NCI-H345 (cell line): Measurements from ENCODE around the gene AFP.

Experiments
- DNase-seq: peaks from one replicate; lab custom pipeline; 2025; lab: John Stamatoyannopoulos, UW

AFP gene

GRCh38 chr4:73438582-73439215 lies 2.7 kb downstream of the AFP start:
- DNase-seq: no peak

GRCh38 chr4:73439445-73439844 lies 3.4 kb downstream of the AFP start:
- DNase-seq: no peak

DNA sequence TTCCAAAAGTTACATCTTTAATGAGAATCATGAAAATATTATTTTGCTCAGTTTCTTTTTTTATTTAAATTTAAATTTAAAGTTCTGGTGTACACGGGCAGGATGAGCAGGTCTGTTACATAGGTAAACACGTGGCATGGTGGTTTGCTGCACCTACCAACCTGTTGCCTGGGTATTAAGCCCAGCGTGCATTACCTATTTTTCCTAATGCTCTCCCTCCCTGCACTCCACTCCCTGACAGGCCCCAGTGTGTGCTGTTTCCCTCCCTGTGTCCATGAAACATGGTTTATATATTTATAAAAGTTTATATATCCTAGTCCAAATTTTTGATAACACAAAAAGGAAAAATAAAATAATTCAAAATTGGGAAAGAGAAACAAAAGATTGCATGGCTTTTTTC lies 4.0 kb downstream of the AFP start:
- no peak for DNase-seq

GRCh38 chr4:73440653-73441052 lies 4.6 kb downstream of the AFP start:
- DNase-seq: no peak

GRCh38 chr4:73442275-73442674 lies 6.3 kb downstream of the AFP start:
- no peak for DNase-seq

DNA sequence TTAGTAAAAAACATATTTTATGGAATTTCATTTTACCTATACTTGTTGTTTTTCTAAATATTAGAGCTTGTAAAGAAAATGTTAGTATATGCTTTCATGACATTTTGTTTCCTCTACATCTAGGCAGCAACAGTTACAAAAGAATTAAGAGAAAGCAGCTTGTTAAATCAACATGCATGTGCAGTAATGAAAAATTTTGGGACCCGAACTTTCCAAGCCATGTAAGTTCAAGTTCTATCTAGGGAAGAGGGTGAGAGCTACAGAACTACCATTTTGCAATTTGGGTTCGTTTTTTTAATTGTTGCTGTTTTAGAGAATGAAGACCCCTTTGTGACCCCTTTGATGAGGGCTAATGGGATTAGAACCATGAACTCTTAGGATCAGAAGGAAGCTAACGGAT lies 7.2 kb downstream of the AFP start:
- no peak for DNase-seq

DNA sequence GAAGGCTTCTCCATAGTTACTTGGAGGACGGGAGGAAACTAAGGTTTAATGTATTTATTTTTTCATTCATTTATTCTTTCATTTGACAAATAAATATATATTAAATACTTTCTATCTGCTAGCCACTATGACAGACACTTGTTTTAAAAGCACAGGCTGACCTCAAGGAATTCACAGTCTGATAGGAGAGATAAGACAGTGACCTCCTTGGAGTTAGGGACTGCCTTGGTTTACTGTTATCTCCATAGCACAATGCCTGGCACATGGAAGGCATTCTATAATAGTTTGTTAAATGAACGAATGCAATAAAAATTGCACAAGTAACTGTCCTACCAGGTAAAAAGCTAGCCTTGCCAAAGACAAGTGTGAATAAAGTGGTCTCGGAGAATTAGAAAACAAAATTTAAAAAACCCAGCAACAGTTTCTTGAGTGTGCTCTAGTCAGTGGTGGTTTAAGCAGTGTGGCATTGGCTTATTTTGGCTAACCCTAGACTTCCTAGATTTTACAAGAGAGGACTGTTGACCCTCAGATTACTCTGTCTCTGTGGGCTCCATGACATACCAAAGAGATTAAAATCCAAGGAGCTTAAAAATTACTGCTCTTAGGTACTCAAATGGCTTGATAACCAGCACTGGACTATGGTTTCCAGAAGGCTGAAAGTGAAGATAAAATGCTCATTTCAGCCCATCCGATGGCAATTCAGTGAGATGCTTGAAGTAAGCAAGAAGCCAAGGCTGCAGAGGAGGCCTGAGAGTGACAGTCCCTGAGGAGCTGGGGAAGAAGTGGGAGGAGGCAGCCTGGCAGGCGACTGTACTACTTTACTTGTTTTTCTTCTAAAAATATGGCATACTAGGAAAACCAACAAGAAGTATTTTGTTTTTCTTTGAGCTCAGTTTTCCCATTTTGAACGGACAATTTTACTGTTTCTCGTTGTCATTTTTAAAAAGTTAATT lies 9.6 kb downstream of the AFP start:
- no peak for DNase-seq

GRCh38 chr4:73446336-73446938 lies 10.4 kb downstream of the AFP start:
- peak; percentile 42 for DNase-seq

GRCh38 chr4:73447671-73448070 lies 11.7 kb downstream of the AFP start:
- no peak for DNase-seq

DNA sequence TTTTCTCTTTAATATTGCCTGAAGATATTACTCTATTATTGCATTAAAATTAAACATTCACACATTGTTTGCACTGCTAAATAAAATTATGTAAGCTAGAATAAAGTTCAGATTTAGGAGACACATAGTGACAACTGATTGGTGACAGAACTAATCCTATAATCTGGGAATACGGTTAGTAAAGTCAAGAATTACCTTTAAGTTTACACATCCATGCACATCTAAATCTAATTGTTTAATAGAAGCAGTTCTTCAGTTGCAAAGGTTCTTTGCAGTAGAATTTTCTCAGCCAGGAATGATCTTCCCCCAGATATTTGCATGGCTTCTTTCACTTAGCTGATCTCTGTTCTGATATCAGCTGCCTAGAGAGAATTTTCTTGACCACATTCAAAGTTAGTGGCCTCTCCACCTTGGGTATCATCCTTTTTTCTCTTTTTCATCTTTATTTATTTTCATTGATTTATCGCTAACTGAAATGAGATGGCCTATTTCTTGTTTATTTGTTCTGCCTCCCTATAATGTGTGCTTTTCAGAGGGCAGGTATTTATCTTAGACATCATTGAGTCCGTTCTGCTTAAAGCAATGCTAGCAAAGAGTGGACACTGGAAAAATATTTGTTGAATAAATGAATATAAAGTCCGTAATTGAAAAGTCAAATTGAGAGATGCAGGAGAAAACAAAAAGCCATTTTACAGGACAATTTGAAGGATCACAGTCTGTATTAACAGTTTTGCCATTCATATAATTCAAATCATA lies 12.6 kb downstream of the AFP start:
- DNase-seq: no peak

- peak; percentile 87 for DNase-seq
These were observed 14.5 kb downstream of the AFP start for GRCh38 chr4:73450398-73451004.

- peak; percentile 88 for DNase-seq
These were observed 15.4 kb downstream of the AFP start for GRCh38 chr4:73451404-73451803.

GRCh38 chr4:73451981-73452747 lies 16.1 kb downstream of the AFP start:
- no peak for DNase-seq

DNA sequence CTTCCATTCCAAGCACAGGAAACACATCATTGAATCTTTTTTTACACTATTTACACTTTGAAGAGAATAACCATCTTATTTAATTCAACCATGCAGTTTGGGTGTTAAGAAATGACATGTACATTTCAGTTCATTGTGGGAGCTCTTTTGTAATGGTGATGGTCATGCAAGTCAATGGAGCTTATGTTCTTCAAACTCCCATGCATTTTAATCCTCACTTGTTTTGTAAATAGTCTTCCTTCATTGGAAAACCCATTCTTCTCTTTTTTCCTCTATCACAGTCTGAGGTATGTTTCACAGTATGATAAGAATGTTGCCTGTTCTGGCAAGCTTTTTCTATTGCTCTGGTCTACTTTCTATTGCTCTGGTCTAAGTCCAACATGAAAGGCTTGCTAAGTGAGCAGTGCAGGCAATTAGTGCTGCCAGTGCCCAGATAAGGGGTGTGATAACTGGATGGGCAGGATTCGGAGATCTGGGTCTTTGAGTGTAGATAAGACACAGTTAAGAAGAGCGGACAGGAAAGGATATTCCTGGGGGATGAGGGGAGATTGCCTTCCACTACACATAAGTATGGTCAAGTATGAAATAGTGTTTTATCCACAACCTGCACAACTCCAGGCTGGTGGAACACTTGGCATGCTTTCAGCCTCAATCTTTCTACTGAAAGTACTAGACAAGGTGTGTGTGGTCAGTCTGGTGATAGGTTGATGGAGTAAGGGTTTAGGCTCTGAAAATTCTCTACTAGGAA lies 17.1 kb downstream of the AFP start:
- DNase-seq: no peak

- DNase-seq: no peak
These were observed 17.6 kb downstream of the AFP start for GRCh38 chr4:73453701-73454005.

- DNase-seq: no peak
These were observed 18.9 kb downstream of the AFP start for GRCh38 chr4:73454920-73455319.

DNA sequence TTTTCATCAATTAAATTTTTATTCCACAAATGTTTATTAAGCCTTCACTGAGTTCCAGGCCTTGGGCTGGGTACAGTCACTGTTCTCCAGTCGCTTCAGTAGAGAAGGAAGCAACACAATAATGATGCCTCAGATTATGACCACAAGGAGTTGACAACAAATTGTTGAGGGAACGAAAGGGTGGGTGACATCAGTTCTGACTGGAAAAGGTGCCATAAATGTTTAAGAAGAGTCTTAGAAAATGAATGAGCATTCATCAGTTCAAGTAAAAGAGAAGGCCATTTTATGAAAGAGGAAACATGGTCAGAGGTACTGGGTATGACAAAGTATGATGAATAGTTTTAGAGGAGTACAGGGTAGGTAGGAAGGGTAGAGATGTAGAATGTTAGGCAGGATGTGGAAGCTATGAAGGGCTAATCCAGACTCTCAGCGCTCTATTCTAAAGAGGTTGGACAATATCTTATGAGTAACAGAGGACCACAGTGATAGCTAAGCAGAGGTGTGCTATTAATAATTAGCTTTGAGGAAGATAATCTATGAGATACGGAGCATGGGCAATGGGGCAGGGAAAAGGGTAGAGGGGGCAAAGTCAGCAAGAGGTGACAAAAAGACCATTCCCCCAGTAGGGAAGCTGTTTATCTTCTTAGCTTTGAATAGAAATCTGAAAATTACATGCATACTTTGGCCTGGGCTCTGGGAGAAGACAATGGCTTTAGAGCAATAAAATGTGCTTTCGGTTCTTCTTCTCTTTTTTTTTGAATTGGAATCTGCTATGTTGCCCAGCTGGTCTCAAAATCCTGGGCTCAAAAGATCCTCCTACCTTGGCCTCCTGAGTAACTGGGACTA lies 20.4 kb downstream of the AFP start:
- DNase-seq: no peak

- no peak for DNase-seq
These were observed 22.4 kb downstream of the AFP start for GRCh38 chr4:73458184-73459047.

GRCh38 chr4:73459048-73459421 lies 23.0 kb downstream of the AFP start:
- DNase-seq: no peak
